GM18519 (cell line): ENCODE measurements around the gene PRKCE.

Experiments used
- ATAC-seq: cut with Tn5 transposase; IDR thresholded peaks from one replicate; pipeline ENCODE4 v1.9.1; 2021; ENCODE audit warnings: mild to moderate bottlenecking, moderate library complexity; ENCODE audit not compliant: unreplicated experiment, low FRiP score

The PRKCE gene

GRCh38 chr2:46076875-46077274 lies 425.4 kb downstream of the PRKCE start:
- ATAC-seq = no peak

DNA sequence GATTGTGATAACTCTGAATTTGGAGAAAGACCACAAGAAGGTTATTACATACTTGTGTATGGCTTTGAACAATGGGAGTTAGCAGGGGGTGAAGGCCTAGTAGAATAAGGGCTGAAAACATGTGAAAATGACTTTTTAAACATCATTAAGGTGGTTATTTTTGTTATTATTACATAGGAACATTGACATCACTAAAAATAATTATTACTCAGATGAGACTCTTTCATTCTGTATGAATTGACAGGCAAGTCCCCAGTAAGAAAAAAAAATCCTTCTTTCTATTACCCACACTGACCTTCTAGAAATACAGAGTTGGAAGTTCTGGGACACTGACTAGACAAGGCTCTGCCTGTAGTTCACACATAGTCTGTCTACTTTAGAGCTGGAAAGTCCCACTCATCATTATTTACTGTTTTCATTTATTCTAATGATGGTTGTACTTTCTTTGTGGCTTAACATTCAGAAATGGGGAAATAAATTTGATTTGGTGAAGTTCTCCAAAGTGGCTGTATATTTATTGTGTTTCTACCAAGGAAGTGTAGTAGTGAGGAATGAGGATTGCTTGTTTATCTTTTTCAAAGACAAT lies 426.1 kb downstream of the PRKCE start:
- no peak for ATAC-seq

GRCh38 chr2:46079985-46080560 lies 428.6 kb downstream of the PRKCE start:
- ATAC-seq = no peak

DNA sequence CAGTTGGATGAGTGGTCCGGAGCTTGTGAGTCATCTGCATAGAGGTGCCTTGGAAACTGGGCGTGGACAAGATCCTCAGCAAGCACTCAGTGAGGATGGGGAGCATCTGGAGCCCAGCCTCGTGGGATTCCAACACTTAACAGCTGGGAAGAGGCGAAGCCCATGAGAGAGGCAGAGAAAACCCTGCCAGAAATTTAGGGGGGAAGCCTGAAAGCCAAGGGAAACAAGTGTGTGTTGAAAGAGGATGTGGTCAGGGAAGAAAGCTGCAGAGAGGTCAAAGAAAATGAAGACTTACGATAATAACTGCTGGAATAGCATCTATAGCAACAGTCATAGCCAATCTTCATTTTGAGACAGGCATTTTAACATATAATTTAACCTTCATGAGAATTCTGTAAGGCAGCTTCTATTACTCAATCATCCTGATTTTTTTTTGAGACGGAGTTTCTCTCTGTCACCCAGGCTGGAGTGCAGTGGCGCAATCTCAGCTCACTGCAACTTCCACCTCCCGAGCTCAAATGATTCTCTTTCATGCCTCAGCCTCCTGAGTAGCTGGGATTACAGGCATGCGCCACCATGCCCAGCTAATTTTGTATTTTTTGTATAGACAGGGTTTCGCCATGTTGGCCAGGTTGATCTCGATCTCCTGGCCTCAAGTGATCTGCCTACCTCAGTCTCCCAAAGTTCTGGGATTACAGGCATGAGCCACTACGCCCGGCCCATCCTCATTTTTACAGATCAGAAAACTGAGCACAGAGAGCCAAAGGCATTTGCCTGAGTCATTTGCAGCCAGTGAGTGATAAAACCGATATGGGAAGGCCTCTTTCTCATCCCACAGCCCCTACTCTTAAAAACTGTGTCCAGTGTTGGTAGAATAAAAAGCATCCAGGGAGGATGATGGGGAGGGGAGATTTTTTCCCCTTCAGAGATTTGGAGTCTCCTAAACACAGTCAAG lies 431.3 kb downstream of the PRKCE start:
- ATAC-seq = no peak

DNA sequence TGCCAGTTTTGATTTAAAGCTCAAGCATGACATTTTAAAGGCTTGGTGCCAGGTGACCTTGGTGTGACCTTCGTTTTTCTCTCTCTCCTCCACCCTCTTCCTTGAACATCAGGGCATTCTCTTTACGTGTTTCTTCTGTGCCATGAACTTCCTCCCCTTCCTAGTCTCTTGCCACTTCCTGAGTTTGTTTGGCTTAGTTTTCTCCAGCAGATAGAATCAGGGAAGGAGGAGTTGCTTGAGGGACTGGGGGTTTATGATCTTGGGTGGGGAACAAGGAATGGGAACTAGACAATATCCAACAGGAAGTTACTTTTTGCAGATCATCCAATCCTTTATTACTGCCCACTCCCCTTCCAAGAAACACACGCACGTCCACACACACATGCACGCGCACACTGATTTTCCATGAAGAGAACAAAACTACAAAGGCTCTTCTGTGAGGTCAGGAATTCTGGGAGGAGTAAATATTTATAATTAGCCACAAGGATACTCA lies 435.1 kb downstream of the PRKCE start:
- no peak for ATAC-seq

DNA sequence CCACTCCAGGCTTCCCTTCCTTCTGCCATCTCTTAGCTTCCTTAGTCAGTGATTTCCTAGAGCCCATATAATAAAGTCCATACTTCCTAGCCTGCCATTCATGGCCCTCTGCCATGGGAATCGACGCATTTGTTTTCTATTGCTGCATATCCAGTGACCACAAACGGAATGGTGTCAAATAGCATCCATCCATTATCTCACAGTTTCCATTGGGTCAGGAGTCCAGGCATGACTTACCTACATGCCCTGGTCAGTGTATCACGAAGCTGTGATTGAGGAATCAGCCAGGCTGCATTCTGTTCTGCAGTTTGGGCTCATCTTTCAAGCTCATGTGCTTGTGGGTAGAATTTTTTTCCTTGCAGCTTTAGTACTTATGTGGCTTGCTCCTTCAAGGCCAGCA lies 436.0 kb downstream of the PRKCE start:
- no peak for ATAC-seq

- no peak for ATAC-seq
Observed at GRCh38 chr2:46091004-46091403, 439.5 kb downstream of the PRKCE start.

- no peak for ATAC-seq
Observed at GRCh38 chr2:46091961-46092667, 440.6 kb downstream of the PRKCE start.

GRCh38 chr2:46094689-46095088 lies 443.2 kb downstream of the PRKCE start:
- no peak for ATAC-seq

DNA sequence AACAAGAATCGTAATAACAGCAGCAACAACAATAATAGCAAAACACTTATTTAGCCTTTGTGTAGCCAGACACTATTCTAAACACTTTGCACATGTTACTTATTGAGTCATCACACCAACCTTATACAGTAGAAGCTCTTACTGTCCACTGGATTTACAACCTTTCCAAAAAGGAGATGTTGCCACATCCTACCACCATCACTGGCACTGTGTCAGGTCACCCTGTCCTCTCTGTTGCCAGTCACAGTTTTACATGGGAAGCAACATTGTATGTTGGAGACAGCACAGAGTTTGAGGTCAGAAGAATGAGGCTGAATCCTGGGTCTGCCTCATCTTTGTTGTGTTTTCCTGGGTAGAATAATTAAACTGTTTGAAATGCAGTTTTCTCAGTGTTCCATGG lies 444.4 kb downstream of the PRKCE start:
- ATAC-seq = no peak

- ATAC-seq = no peak
Observed at GRCh38 chr2:46096260-46096659, 444.8 kb downstream of the PRKCE start.

- no peak for ATAC-seq
Observed at GRCh38 chr2:46097714-46098480, 446.4 kb downstream of the PRKCE start.

GRCh38 chr2:46098621-46099062 lies 447.2 kb downstream of the PRKCE start:
- ATAC-seq = no peak

DNA sequence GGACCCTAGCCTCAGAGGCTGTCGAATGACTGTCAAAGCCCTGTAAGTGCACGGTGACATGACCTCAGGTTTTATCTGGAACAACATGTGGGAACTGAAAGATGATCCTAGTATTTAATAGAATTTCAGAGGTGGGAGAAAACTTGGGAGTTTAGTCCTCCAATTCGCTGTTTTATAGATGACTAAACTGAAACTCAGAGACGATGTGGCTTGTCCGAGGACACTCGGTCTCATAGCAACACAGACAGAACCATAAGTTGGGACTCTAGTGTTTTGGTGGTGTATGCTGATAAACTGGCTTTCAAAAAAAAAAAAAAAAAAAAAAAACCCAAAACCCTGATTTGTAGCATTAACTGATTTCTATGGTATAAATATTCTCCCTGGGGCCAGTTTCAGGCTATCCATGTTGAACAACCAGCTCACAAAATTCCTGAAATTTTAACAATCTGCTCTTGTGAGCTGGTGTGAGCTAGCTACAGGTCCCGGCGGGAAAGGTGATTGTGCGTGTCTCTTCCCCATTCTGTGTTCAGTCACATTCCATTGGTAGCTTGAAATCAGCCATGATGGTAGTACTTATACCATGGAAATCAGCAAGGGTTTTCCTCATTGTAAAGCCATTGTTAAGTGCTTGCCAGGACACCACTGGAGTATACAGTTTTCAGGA lies 450.2 kb downstream of the PRKCE start:
- ATAC-seq = no peak

GRCh38 chr2:46106690-46107089 lies 455.2 kb downstream of the PRKCE start:
- ATAC-seq = no peak

DNA sequence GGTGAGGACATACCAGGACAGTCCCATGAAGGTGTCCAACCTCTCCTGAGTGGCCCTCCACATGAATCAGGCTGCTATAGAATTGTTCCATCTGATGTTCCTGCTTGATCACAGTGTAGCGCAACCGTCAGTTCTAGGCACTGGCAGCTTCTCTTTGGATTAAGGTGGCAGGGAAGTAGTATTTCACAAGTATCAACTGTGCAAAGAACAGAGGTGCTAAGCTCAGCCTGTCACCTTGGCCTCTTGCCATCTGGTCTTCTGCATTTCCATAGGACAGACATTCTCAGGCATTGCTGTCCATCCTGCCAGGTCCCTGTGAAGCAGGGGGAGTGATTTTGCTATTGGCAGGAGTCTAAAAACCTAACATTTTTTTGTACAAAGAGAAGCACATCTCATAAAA lies 463.5 kb downstream of the PRKCE start:
- no peak for ATAC-seq

- ATAC-seq = no peak
Observed at GRCh38 chr2:46116150-46116549, 464.7 kb downstream of the PRKCE start.

DNA sequence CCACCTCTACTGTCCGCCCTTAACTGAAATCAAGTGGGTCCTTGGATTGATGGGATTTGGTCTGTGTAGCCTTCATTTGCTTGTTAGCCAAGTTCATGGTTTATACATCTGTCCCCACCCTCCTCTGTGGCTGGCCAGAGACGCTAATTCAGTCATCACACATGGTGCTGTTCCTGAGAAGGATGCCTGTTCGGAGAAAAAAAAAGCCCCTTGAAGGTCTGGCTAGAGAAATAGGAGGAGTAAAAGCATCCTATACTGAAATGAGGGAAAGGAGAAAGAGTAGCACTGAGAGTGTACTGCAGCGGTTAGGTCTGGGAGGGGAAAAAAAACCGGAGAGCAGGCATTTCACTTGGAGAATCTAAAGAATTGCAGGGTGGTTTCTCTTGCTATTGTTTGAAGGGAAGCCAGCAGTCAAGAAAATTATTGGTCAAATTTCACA lies 465.1 kb downstream of the PRKCE start:
- ATAC-seq = no peak

DNA sequence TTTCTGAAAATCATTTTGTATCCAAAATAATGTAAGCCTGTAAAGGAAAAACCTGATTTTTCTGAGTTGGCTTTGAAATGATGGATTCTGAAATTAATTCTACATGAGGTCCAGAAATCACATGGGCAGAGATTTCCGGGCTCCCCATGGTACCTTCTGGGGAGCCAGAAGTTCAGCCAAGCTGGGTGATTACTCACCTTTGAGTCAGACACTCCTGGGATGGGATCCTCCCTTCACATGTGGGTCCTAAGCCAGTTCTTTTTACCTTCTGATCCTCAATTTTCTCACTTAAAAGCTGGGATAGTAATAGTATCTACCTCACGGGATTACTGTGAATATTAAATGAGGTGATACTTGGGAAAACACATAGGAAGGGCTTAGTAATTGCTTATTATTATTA lies 465.9 kb downstream of the PRKCE start:
- ATAC-seq = no peak
